SW480 (cell line): ENCODE data around the gene TXNIP.

Experiments used
- DNase-seq: peaks from one replicate; pipeline ENCODE4 v3.0.0-alpha.2; 2016; ENCODE audit warnings: low spot score

TXNIP gene

DNA sequence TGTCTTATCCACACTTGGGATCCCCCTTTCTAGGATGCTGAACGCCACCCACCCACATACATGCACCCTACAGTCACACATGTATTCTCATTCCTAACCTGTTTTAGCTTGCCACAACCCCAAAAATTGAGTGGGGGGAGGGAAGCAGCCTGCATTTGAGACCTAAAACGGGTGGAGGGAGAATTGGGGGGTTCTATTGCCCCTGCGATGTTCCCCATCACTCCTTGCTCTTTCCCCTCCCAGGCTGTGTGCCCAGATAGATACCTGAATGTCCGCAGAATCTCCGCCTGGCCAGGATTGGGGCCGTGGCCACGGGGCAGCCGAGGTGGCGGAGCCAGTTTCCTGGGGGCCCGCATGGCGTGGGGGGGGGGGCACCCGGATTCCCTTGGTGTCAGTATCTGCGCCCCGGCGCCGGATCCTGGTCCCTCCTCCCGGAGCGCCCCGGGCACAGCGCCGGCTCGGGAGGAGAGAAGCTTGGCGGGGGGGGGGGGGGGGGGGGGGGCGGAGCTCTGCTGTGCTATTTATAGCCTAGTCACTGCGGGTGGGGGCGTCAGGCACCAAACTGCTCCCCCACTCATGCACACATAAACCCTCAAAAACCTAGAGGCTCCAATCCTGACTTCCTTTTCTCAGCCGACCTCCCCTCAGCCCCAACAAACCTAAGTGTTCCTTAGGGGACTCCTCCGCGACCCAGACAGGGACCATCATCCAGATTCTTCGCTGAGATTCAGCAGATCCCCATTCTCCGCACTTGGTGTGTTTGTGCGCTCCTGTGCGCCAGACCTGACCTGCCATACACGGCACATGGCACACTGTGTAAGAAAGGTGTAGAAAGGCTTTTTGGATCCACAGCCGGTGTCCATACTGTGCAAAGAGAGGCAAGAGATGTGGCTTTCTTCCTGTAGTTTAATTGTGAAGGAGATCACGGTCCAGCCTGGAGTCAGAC lies 33.9 kb downstream of the TXNIP start:
- DNase-seq: no peak

DNA sequence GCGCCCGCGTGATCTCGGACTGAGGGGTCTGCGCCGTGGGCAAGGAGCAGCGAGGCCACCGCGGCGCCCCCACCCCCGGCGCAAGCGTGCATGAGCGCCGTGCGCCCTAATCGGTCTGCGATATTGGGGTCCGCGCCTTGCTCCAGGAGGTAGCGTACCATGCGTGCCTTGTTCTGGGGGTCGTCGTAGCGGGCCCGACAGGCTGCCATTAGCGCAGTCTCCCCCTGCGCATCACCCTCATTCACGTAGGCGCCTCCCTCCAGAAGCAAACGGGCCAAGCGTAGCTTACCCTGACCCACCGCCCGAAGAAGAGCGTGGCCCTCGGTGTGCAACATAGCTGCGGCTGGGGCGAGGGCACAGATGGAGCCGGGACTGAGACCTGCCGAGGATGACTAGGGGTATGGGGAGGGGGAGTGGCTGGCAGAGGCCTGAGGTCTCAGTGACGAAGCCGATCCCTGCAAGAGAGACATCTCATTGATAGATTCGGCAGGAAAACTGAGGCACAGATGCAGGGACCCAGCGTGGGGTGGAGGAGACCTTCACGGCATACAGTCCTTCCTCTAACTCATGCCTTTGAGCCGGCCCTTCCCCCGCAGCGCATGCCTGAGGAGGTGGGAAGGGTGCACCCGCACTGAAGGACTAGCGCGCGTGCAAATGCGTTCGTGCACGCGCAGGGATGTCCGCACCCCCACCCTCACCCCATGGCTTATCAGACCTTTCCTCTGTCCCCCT lies 34.8 kb downstream of the TXNIP start:
- DNase-seq: no peak

DNA sequence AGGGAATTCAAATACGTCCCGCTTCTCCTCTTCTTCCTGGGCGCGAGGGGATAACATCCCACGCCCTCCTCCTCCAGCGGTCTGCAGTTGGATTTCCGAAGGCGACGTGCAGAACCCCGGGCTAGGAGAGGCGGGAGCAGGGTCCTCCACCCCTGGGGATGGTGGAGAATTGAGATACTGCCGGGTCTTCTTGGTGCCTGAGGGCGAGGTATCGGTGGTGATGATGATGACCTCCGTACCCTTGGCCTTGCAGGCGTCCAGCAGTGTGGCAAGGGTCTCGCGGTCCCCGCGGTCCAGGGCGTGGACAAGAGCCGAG lies 35.3 kb downstream of the TXNIP start:
- DNase-seq: no peak

DNA sequence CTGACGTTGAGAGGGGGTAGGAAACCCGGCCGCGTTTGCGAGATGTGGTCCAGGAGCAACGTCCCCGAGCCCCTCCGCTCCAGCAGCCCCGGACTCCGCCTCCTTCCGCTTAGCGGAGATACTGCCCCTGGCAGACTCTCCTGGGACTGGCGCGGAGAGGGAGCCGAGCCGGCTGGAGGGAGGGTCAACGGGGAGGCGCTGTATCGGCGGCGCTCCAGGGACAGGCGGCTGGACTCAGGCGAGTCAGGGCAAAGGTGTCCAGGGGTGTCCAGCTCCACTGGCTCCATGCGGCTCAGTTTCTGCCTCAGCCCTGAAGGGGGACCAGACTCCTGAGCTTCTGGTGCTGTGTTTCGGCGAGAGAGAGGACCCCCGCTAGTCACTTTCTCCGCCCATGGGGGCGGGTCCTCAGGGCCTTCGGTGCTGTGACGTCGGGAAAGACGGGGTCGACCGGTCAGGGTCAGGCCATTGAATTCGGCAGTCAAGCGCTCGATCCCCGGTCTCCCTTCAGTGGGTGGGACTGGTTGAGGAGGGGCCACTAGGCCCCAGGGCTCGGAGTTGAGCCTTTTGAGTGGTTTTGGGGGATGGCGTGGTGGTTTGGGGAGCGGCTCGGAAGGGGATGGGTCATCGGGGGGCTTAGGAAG lies 35.8 kb downstream of the TXNIP start:
- DNase-seq: no peak

DNA sequence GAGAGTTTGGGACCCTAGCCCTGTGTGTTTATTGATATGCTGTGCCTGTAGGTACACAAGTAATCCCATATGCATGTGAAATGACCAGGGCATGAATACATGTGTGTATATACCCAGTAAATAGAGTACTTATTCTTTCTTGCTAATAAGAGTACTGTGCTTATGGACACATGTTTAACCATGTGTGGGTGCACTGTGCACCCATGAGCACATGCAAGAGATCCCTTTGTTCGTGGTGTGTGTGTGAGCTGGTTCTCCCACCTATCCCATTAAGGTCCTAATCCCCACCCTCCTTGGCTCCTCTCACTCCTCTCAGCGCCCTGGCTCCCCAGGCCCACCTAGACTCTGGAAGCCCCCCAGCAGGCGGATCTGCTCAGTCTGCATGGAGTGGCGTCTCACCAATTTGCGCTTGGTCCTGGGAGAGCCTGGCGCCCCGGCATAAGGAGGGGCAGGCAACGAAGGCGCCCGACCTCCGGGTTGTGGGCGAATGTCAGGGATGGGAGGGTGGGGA lies 36.4 kb downstream of the TXNIP start:
- no peak for DNase-seq

DNA sequence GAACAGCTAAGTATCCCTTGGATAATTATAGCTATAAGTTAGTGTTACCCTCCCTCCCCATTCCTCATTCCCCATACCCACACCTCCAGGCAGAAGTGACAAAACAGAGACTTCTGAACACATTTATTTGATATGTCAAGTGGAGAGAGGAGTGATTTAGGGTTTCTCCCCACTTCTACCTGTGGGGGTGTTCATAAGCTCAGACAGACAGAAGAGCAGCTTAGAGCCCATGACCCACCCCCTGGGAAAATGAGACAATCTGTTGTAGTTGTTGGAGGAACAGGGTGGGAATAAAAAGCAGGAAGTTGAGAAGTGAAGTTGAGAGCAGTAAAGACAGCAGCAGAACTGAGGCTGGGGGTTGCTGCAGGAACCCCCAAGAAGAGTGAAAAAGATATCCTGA lies 37.0 kb downstream of the TXNIP start:
- DNase-seq: no peak

DNA sequence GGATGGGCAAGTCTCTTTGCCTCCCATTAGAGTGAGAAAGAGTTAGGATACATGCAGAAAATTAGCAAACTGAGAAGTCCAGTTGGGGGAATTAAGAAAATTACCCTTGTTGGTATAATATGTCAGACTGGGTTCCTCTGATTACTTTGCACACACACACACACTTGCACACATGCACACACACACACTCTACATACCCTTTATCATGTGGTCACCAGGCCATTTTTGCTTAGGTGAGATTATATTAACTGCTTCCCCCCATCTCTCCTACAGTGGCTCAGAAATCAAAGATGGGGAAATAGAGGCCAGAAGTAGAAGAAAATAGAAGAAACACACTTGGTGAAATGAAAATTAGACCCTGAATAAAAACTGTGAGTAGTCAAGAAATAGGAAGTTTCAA lies 37.6 kb downstream of the TXNIP start:
- DNase-seq: no peak

DNA sequence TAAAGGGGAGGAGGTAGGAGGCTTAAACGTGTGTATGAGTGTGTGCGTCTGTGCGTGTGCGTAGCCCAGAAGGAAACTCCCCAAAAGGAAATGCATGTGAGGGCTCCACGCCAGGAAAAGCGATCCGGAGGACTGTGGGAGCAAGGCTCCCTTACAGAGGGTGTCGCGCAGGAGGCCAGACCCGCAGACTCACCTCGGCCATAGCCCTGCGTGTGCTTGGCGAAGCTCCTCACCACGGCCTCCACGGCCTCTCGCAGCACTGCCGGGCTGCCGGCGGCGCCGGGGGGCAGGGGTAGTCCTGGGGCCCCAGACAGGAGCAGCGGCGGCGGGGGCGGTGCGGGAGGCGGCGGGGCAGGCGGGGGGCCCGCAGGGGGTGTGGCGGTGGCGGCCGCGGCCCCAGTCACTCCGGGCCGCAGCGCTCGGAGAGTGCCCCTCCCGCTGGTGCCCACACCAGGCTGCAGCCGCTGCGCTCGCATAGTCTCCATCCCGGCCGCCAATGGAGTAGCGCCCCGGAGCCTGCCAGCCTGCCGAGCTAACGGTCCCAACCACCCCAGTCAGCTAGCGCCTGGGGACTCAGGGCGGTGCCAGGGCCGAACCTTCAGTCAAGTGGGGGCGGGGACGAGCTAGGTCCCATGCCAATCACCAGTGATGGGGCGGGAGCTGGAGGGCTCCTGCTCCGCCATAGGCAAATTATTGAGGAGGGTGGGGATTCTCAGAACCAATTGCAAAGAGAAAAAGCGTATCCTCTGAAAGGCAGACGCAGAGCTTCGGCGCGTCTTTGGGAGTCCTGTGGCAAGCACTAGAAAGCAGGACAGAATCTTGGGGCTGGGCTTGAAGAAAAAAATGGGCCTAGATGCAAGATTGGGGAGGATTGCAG lies 38.7 kb downstream of the TXNIP start, which contains the start of gene LIX1L:
LIX1L (minus strand) TSS at position 575 of the 877 bp plus-strand sequence; CDS start at position 485, 90 bp downstream.
- DNase-seq: peak; percentile 96

DNA sequence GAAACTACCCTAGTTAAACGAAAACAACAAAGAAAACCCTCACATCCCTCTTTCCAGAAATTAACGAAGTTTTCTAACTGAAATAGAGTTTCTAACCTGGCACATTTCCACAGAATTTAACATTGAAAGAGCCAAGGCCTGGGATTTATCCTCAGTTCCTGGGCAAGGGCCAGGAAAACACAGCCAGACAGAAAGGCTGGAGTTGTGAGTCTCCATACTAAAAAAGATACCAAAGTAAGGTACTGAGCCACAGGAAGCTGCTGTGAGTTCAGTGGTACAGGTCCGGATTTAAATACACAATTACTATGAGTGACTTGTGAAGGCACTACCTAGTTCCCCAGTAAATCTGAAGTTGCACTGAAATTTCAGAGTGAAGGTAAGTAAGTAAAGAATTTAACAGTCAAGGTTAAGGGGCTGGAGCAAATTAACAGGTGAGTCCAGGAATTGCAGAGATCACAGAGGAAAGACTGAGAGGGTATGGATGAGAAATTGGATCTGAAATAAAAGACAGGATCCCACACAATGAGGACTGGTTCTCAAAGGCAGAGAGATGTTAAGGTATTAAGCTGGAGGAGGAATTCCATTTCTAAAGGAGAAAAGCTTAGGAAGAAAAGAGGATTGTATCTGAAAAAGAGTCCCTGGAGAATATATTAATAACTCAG lies 39.5 kb downstream of the TXNIP start:
- peak; percentile 18 for DNase-seq

DNA sequence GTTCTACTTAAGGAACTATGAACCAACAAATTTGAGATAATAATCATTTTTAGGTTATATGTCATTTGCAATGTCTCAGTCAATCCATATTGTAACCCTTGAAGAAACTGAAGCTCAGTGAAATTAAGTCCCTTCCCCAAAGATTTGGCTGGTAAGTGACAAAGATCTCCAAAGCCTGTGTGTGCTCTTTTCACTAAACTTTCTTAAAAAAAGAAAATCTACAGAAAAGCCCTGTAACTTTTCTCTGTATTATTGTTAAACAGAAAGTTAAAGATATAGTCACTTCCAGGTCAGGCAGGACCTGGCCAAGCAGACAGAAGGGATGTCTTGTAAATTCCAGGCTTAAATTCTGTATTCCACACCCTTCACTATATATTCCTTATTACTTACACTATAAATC lies 40.0 kb downstream of the TXNIP start:
- no peak for DNase-seq

DNA sequence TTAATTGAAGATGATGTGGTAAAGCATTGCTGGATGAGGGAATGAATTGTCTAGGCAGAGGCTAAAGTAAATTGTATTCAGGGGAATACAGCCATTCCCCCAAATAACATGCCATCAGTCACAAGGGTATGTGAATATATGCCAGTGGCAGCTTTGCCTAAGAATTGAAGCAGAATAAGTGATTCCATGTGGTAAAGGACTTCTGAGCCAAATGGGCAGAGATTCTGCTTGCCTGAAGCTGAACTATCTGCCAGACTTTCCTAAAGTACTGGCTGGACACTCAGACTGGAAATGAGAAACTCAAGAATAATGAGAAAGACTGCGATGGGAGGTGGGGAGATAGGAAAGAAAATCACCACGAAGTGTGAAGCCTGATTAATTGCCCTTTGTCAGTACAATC lies 40.9 kb downstream of the TXNIP start:
- DNase-seq: no peak

DNA sequence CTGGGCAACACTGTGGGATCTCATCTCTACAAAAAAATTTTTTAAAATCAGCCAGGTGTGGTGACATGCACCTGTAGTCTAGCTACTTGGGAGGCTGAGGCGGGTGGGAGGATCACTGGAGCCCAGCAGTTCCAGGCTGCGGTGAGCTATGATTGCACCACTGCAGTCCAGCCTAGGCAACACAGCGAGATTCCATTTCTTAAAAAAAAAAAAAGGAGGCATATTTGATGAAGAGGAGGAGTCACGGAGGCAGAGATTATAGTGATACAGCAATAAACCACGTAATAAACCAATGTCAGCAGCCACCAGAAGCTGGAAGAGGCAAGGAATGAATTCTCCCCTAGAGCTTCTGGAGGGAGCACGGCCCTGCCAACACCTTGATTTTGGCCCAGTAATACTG lies 42.5 kb downstream of the TXNIP start:
- no peak for DNase-seq

DNA sequence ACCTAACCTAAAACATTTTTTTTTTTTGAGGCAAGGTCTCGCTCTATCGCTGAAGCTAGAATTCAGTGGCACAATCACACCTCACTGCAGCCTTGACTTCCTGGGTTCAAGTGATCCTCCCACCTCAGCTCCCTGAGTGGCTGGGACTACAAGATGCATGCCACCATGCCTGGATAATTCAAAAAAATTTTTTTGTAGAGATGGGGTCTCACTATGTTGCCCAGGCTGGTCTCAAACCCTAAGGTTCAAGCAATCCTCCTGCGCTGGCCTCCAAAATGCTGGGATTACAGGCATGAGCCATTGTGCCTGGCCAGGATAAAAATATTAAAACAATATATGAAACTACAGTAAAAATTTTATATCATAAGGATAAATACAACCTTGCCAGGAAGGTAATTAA lies 43.5 kb downstream of the TXNIP start:
- DNase-seq: no peak

DNA sequence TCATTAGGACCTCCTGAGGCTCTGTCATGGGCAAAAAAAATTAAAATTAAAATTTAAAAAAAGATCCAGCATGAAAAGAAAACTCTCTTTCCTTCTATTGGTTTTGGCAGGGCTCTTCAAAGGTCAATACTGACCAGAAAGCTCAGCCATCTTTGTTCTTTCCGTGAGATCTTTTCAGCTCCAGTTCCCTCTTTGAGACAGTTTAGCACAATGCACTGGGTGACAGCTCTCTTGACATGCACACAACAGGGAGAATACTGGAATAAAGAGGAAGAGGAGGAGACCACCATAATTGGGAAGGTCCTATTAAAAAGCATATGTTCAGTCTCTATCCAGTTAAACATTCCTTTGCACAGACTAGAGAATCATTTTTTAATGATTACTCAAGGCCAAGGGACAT lies 44.9 kb downstream of the TXNIP start:
- no peak for DNase-seq

DNA sequence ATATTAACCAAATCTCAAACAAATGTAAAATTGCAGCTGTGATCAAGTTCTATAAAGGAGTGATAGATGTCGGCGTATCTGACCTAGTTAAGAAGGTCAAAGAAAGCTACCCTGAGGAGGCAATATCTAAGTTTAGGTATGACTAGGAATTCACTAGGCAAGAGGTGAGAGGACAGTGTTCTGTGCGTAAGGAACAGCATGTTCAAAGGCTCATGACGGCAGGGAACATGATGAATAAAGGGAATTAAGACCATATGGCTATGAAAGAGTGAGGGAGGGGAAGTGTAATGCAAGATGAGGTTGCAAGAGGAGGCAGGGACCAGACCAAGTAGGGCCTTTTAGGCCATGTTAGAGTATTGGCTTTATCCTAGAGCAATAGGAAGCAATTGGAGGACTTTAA lies 47.2 kb downstream of the TXNIP start:
- DNase-seq: no peak

DNA sequence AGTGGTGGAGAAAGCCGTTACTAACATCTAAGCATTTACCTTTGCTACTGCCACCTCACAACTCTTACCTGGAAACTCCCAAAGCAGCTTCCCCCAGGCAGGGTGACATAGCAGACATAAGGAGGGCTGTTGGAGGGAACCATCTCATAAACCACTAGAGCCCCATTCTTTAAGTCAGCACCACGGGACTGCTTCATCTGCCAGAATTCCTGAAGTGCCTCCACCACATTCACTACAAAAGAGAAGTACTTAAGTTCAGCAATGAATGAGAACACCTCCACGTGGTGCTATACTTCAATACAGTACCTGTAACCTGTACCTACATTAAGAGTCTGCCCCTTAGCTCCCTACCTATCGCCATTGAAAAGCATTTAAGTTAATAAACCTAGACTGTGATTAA lies 48.8 kb downstream of the TXNIP start:
- no peak for DNase-seq

DNA sequence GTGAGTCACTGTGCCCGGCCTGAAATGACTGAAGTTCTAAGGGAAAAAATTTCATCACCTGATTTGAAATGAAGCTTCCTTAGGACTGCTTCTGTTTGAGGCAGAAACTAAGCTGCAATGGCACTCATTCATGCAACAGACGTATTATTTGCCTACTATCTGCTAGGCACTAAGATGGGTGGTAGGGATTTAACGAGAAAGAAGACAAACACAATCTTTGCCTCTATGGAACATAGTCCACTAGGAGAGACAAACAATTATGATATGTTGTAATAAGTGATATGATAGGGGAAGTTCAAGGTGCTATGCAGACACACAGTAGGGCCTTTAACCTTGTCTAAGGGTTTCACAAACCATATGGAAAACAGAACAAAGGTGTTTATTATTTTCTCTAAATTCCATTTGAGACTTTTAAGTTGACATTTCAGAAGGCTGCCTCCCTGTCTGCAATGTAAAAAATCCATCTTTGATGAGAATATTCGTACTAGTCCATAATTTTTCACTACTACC lies 49.8 kb downstream of the TXNIP start:
- DNase-seq: no peak

DNA sequence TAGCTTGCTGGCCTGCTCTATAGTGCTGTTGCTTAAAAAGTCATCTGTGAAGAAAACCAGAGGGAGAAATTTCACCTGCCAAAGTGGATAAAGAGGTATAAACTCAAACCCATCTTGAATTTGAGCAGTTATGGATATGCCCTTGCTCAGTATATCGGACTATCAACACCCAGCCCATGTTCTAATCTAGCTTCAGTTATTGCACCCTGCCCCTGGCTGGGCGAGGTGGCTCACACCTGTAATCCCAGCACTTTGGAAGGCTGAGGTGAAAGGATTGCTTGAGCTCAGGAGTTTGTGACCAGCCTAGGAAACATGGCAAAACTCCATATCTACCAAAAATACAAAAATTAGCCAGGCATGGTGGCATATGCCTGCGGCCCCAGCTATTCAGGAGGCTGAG lies 51.8 kb downstream of the TXNIP start:
- no peak for DNase-seq

DNA sequence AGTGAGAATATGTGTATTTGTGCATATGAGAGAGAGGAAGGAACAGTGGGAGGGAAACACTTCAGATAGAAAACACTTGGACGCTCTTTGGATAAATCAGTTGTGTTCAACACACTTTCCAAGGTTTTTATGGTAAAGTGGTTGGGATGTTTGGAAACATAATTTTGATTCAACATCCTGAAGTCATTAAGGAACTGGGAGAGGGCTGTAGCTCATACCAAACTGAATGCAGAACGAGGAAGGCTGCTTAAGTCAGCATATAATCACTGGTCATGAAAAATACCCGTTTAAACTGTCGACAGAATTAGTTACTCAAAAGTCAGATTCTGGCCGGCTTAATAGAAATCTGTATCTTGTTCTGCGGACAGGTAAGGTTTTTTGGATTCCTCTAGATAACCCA lies 53.5 kb downstream of the TXNIP start:
- DNase-seq: no peak
